B cell (primary cell): ENCODE results near the gene TJP2. TPM values are rescaled to one million over a fixed set of nuclear protein-coding genes. Genes with fewer than 3 reads are reported as not detected.

Experiments
- ATAC-seq: fragments of 200-7000 bp; cut with Tn5 transposase; one replicate; pipeline ENCODE4 v1.10.0; 2021; ENCODE audit warnings: low read depth, mild to moderate bottlenecking, moderate number of reproducible peaks, moderate library complexity
- CTCF ChIA-PET: fragments of 350-600 bp; sonication (Branson Sonifier 250); formaldehyde crosslinking; loops from one replicate; lab custom pipeline; 2021; ENCODE audit warnings: antibody characterized with exemption, inconsistent platforms; lab: Charles Lee
- POLR2A ChIA-PET: fragments of 350-600 bp; sonication (Branson Sonifier 250); formaldehyde crosslinking; loops from one replicate; lab custom pipeline; 2021; ENCODE audit warnings: antibody characterized with exemption; lab: Charles Lee
- DNase-seq: peaks from one replicate; pipeline ENCODE4 v3.0.0; 2013
- H2AFZ ChIP-seq: 2 replicates; pipeline ENCODE4 v1.6.1; 2012; ENCODE audit warnings: mild to moderate bottlenecking, low read depth, low read length; ENCODE audit not compliant: insufficient read depth, poor library complexity, severe bottlenecking
- H3K27ac ChIP-seq, 2 donors: 1 replicate in 1 of 2; 2 replicates in 1 of 2; pipeline ENCODE4 v1.5.1; 2012 to 2013; ENCODE audit warnings: low read length in 2 of 2, mild to moderate bottlenecking in 2 of 2, moderate library complexity in 1 of 2
- H3K27me3 ChIP-seq, 4 experiments: fragments of 200-600 bp in 1 of 4; sonication (generic) in 1 of 4; replicated peaks in 1 of 4; 1 replicate in 2 of 4; 2 replicates in 2 of 4; pipeline versions ENCODE4 v1.6.1 to v1.7.0; 2013 to 2016; ENCODE audit warnings: low read length in 3 of 4, mild to moderate bottlenecking in 2 of 4, mixed read lengths in 1 of 4, moderate library complexity in 1 of 4; ENCODE audit not compliant: insufficient read depth in 4 of 4, control insufficient read depth in 3 of 4; ENCODE audit errors: control extremely low read depth in 1 of 4
- H3K36me3 ChIP-seq, 2 experiments: replicated peaks in 1 of 2; 1 replicate in 1 of 2; 2 replicates in 1 of 2; pipeline versions ENCODE4 v1.6.1 to v1.7.1; 2013; ENCODE audit warnings: low read length in 1 of 2; ENCODE audit not compliant: insufficient read depth in 2 of 2, control insufficient read depth in 1 of 2; ENCODE audit errors: control extremely low read depth in 1 of 2, extremely low read depth in 1 of 2
- H3K4me1 ChIP-seq, 2 donors: fragments of 200-600 bp in 1 of 2; sonication (generic) in 1 of 2; 1 replicate in 1 of 2; 2 replicates in 1 of 2; pipeline versions ENCODE4 v1.5.1 to v1.6.1; 2013 to 2017; ENCODE audit warnings: low read length in 2 of 2; ENCODE audit not compliant: control insufficient read depth in 2 of 2, insufficient read depth in 2 of 2
- H3K4me2 ChIP-seq: replicated peaks from 2 replicates; pipeline ENCODE3; 2012; ENCODE audit warnings: mild to moderate bottlenecking, low read depth, low read length; ENCODE audit not compliant: poor library complexity, severe bottlenecking
- H3K4me3 ChIP-seq, 5 experiments: fragments of 200-600 bp in 1 of 5; sonication (generic) in 1 of 5; 1 replicate in 3 of 5; 2 replicates in 2 of 5; pipeline versions ENCODE4 v1.5.1 to v1.7.0; 2011 to 2016; ENCODE audit warnings: low read length in 4 of 5, mild to moderate bottlenecking in 4 of 5, low read depth in 2 of 5, control low read depth in 1 of 5, moderate library complexity in 1 of 5; ENCODE audit not compliant: insufficient read depth in 1 of 5; ENCODE audit errors: control extremely low read depth in 1 of 5, extremely low read depth in 1 of 5
- H3K79me2 ChIP-seq: fragments of 200-600 bp; sonication (generic); one replicate; pipeline ENCODE4 v1.6.0; 2016; ENCODE audit warnings: low read length; ENCODE audit not compliant: control insufficient read depth, insufficient read depth
- H3K9ac ChIP-seq: fragments of 200-600 bp; sonication (generic); 2 replicates; pipeline ENCODE4 v1.6.1; 2017; ENCODE audit warnings: mild to moderate bottlenecking, low read length, moderate library complexity
- H3K9me3 ChIP-seq, 3 donors: one replicate each; pipeline versions ENCODE4 v1.6.1 to v1.7.1; 2013; ENCODE audit warnings: low read length in 2 of 3; ENCODE audit not compliant: control insufficient read depth in 2 of 3, insufficient read depth in 1 of 3; ENCODE audit errors: control extremely low read depth in 1 of 3
- H4K20me1 ChIP-seq: 2 replicates; pipeline ENCODE4 v1.6.0; 2012; ENCODE audit warnings: mild to moderate bottlenecking, low read length; ENCODE audit not compliant: insufficient read depth, control insufficient read depth, poor library complexity, severe bottlenecking
- H3K27ac Mint-ChIP-seq: one replicate; pipeline ENCODE4 v1.8.0; 2021; ENCODE audit warnings: mixed read lengths
- H3K27me3 Mint-ChIP-seq: one replicate; pipeline ENCODE4 v1.8.0; 2021; ENCODE audit warnings: mixed read lengths
- H3K4me1 Mint-ChIP-seq: one replicate; pipeline ENCODE4 v1.8.0; 2021; ENCODE audit warnings: mixed read lengths
- H3K4me3 Mint-ChIP-seq: one replicate; pipeline ENCODE4 v1.8.0; 2021; ENCODE audit warnings: mixed read lengths
- H3K9me3 Mint-ChIP-seq: one replicate; pipeline ENCODE4 v1.8.0; 2022; ENCODE audit warnings: mixed read lengths; ENCODE audit not compliant: insufficient read depth
- CTCF ChIP-seq: fragments of 200-600 bp; IDR thresholded peaks from one replicate; pipeline ENCODE4 v1.8.0; 2022; ENCODE audit warnings: antibody characterized with exemption, mild to moderate bottlenecking
- WGBS: methylation state at CpG from one replicate; pipeline ENCODE4 v1.1.5; 2013; ENCODE audit warnings: missing lambda C conversion rate; ENCODE audit not compliant: insufficient coverage; 5-methylcytosine and 5-hydroxymethylcytosine counted together
- intact Hi-C: fragments of 100-400 bp; cut with micrococcal nuclease; formaldehyde crosslinking; loops from one replicate; pipeline ENCODE4 v1.10.0; 2022
- polyA plus RNA-seq: library from polyadenylated mRNA; depleted of rRNA; stranded (reverse); fragments of >200 nt; gene quantifications from 2 replicates; pipeline ENCODE4 v1.2.3, GENCODE V29; 2012
- total RNA-seq, 2 donors: library from RNA; stranded (reverse); fragments of 120-200 nt in 1 of 2; gene quantifications; 1 replicate in 1 of 2; 2 replicates in 1 of 2; pipeline versions ENCODE4 v1.2.3 to v1.2.4, GENCODE V29; 2013 to 2022

The TJP2 gene
- total and polyA plus RNA-seq, 2 donors (not counting 1 experiment from before 2014, with no cell fraction given): 1.2 to 2.3 TPM

- intact Hi-C loops: loop anchor here (5.0 kb wide), 1 partner anchor 51 kb away; no protein-coding TSS in a partner anchor
Observed at GRCh38 chr9:69173497-69173890, 583 bp upstream of the TJP2 start.

More at GRCh38 chr9:69173497-69173890, 583 bp upstream of the TJP2 start:
- ATAC-seq (no peak), DNase-seq (no peak)
- H3K27me3 Mint-ChIP-seq: peaks cover 43% of the 10 kb centered on the region
- H3K79me2 ChIP-seq: no peaks in the 10 kb centered on the region
- peak overlapping the region; percentile 79 for H3K4me3 Mint-ChIP-seq
- no peaks in the 10 kb centered on the region for H3K9me3 Mint-ChIP-seq
- no peaks in the 10 kb centered on the region for H3K9me3 ChIP-seq
- H3K4me1 ChIP-seq: peaks cover 26 to 27% of the 10 kb centered on the region in 2 donors
- H3K9ac ChIP-seq: peak overlapping the region; percentile 42
- CTCF ChIA-PET: no interaction called here
- H3K4me2 ChIP-seq: peak overlapping the region; percentile 89
- H3K27ac ChIP-seq: no peak overlapping the region
- H4K20me1 ChIP-seq: no peaks in the 10 kb centered on the region
- no peak for TF ChIP-seq CTCF
- H2AFZ ChIP-seq: peak overlapping the region; percentile 56
- no peaks in the 10 kb centered on the region for H3K36me3 ChIP-seq
- peaks cover 37% of the 10 kb centered on the region for H3K4me1 Mint-ChIP-seq
- POLR2A ChIA-PET: no interaction called here
- H3K27ac Mint-ChIP-seq: no peak overlapping the region
- peak overlapping the region in 4 of 5 experiments; percentile 22 to 53 (median 50) for H3K4me3 ChIP-seq
- H3K27me3 ChIP-seq: peaks cover 0 to 43% (median 27%) of the 10 kb centered on the region in 4 experiments
- WGBS: 6% methylated on average over 15 of the region's 17 CpGs
